Medulla oblongata (tissue), 1 donor: ENCODE measurements around the gene TUBA3E.
A peak's percentile ranks its signal among the peaks of the same experiment; 100 is the strongest.
"Not testable (repeated sequence)": the region's sequence is repeated elsewhere in the genome, so short reads cannot be mapped to it uniquely, and the experiment has no call there.

Source experiments
- DNase-seq: peaks from one replicate; pipeline ENCODE4 v3.0.0-alpha.2; 2015; ENCODE audit errors: extremely low spot score

Gene TUBA3E

DNA sequence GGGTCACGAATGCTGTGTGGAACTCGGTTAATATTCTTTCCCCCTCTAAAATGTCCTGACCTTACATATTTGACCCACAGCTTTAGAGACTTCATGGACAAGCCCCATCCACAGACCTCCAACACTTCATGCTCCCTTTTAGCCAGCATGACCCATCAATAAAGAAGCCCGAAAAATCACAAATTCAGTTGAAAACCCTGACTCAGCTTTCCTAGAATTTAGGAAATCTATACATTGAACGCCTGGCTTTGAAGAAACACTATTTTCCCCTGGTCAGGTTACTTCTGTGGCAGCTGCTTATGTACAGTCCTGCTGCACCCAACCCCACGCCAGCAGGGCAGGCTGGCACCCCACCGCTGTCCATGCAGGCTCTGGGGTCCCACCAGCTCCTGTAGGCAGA is 6.9 kb downstream of the TUBA3E start:
- not testable (repeated sequence) for DNase-seq

DNA sequence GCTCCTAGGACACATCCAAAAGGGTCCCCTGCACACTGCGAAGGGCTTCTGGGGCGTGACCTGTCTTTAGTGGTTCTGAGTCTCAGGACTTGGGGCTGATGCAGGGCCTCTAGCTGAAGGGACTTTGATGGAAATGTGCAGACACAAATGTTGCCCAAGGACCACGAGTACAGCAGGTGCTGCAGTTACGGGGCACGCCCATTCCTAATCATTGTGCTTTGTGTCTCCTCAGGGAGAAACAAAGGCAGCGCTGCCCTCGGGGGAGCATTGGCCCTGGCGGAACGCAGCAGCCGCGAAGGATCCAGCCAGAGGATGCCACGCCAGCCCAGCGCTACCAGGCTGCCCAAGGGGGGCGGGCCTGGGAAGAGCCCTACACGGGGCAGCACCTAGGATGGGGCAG is 8.0 kb downstream of the TUBA3E start:
- no peak for DNase-seq

DNA sequence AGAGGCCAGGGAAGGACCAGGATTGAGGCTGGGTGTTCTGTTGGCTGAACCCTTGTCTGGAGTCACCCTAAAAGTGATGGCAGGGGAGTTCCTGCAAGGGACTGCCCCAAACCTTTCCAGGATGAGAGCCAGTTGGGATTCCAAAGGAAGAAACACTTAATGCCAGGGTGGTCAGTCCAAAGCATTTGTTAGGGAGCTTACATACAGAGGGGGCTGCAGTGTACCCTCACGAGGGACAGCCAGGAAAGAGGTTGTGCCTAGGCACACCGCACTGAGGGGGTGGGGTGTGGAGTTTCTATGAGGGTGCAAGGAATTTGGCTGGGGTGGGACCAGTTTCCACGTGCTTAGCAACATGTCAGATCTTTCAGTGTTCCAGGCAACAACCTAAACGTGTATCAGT is 9.3 kb downstream of the TUBA3E start:
- DNase-seq, result not testable (repeated sequence)

DNA sequence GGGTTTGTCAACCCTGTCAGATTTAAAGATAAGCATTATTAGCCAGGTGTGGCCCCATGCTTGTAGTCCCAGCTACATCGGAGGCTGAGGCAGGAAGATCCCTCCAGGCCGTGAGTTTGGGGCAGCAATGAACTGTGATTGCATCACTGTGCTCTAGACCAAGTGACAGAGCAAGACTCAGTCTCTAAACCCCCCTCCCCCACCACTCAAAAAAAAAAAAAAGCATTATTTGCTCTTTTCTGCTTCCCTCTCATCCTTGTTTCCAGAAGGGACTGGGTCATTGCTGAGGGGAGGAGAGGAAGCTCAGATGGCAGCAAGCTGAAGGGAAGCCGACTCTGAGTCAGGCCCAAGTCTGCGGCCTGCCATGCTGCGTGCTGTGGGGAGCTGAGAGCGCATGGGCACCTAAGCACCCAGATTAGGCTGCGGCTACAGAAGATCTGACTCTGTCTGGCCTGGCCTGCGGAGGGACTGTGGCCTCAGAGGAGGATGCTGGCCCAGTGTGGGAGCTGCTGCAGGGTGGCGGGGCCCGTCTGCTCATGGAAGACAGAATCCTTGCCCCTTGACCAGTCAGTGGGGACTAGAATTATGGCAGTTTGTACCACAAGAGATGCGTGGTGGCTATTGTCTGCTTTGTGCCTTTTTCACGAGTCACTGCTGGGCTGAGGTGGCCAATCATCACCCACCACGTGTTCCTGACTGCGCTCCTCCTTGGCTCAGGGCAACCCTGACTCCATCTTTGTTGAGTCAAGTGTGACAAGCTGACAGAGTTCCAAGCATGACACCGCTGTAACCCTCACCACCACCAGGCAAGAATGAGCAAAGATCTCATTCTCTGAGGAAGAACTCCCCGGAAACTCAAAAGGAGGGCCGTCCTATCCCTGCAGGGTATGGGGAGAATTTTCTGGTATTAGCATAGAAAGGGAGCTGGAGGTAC is 10.1 kb downstream of the TUBA3E start:
- DNase-seq, result not testable (repeated sequence)

DNA sequence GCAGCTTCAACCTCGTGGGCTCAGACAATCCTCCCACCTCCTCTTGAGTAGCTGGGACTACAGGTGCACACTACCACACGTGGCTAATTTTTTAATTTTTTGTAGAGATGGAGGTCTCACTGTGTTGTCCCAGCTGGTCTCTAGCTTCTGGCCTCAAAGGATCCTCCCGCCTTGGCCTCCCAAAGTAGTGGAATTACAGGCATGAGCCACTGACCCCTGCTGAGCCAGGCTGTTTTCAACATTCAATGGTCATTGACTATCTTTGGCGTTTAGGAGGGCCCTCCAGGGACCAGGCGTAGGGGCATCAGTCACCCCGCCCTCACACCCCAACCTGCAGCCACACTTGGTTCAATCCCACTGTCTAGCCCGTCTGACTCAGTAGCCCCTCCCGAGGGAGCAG is 11.0 kb downstream of the TUBA3E start:
- DNase-seq, result no peak

DNA sequence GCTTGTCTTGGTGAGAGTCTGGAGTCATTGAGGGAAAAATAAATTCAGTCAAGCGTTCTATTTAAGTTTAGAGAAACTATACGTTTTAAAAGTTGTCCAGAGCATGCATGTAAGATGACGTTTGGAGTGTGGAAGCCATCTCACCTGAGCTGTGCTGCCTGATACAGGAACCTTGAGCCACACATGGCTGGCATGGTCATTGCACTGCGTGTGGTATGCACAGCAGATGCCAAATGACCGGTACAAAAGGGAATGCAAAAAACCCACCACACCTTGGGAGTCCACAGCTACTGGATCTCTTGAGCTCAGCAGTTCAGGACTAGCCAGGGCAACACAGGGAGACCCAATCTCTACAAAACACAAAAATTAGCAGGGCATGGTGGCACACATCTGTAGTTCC is 11.8 kb downstream of the TUBA3E start:
- no peak for DNase-seq

DNA sequence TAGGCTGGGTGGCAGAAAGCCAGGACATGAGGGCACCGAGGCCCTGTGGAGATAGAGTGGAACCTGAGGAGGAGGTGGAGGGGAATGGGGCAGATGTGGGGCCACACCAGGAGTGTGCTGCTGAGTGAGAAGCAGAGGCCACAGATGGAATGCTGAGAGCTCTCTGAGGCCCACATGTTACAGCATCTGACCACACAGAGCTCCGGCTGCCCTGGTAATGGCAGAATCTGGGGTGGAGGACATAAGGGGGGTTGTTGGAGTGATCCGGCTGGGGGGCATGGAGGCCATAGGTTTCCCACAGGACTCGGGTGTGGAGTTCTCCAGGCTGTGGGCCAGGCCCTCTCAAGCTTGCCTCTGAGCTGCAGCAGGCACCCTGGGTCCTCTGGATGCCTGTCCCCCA is 12.3 kb downstream of the TUBA3E start:
- DNase-seq, result no peak

DNA sequence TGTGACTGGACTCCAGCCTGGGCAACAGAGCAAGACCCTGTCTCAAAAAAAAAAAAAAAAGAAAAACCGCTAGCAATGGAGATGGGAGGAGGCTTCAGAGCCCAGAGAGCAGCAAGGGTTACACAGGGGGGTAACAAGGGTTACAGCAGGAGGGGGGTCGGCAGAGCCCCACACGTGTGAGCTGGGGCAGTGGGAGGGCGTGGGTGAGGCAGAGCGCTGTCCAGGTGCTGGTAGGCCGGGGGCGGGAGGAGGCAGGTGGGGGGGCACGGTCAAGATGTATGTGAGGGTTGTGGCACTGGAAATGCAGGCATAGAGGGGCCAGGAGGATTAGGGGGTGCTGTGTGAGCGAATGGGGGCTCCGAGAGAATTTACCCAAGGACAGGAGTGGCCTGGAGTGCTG is 12.8 kb downstream of the TUBA3E start:
- DNase-seq, result no peak

DNA sequence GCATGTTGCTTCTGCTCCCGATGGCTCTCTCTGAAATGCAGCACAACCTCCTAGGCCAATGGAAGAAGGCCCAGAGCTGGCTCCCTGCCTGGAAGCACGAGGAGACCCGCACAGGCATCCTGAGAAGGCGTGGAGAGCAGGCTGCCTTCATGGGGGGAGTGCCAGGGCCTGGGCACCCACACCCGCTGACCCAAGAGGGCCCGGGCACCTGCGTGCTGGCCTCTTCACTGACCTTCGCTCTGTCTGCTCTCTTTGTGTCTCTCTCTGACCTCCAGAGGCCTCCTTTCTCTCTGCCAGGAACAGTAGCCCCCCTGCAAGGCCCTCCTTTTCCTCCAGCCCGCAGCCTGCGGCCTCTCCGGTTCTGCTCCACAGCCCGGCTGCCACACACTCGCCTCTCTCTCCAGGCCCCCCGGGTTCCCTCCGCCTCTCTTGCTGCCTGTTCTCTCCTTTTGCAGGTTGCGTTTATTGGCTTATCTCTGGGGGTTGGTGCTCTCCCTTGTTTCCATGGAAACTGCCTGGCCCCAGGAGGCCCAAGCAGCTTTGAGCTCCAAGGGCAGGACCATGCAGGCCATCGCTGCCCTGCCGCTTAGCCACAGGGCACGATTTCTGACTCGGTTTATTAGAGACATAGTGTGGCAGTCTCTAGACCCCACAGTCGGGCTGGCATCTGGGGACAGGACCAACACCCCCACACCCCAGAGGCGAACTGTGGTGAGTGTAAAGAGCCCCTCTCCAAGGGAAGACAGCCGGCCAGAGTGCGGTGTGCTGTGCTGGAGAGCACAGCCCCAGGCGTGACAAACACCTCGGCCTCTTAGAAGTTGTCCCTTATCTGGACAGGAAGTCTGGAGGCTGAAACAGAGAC is 14.5 kb downstream of the TUBA3E start:
- DNase-seq, result peak; percentile 74

DNA sequence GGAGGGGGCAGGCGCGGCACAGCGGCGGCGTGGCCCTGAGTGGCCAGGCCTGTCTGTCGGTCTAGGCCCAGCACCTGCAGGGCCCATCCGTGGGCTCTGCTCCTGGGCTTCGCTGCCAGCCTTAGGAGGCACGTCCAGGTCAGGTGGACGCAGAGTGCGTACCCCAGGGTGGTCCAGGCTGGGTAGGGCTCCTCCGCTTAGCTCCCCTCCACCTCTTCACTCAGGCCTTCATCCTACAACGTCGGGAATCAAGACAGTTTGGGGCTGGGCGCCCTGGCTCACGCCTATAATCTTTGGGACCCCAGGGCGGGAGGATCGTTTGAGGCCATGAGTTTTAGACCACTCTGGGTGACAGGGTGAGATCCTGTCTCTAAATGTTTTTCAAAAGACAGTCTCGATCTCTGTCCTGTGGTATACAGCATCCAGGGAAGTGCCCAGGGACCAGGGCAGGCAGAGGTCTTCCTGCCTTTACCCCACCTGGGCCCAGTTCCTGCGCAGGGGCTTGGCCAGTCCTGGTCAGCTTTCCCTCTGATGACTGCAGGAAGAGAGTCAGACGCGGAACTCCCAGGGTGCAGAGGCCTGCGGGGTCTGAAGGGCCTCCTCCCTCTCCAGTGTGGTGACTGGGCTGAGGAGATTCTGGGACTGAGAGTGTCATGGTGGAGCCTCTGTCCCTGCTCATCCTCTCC is 15.3 kb downstream of the TUBA3E start:
- not testable (repeated sequence) for DNase-seq

DNA sequence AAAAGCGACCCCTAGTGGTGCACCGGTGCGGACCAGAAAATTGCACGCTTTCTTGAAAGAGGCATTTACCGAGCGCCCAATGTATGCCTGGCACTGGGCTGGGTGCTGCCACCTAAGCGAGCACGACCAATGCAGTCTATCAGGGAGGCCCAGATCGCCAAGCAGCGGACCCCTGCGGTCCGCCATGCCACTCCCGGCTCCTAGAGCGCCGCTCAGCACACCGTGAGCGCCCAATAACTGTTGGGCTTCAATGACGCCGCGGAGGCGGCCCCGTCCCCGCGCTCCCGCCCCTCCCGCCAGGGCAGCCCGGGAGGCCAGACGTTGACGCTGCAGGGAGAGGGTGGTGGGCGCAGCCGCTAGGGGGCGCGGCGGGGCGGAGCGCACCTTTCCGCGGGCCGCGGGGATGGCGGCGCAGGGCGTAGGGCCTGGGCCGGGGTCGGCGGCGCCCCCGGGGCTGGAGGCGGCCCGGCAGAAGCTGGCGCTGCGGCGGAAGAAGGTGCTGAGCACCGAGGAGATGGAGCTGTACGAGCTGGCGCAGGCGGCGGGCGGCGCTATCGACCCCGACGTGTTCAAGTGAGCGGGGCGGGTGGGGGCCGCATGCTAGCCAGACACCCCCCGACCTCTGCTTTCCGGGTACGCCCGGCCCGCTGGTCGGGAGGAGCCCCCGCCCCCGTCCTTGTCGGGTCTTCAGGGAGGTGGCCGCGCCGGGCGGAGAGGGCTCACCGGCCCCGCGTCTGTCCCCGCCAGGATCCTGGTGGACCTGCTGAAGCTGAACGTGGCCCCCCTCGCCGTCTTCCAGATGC is 16.2 kb downstream of the TUBA3E start, which contains the start of gene MZT2B:
TSS of gene MZT2B (plus strand) at position 383 of the 803 bp plus-strand sequence. CDS start at position 404, 21 bp downstream.
- peak; percentile 89 for DNase-seq

DNA sequence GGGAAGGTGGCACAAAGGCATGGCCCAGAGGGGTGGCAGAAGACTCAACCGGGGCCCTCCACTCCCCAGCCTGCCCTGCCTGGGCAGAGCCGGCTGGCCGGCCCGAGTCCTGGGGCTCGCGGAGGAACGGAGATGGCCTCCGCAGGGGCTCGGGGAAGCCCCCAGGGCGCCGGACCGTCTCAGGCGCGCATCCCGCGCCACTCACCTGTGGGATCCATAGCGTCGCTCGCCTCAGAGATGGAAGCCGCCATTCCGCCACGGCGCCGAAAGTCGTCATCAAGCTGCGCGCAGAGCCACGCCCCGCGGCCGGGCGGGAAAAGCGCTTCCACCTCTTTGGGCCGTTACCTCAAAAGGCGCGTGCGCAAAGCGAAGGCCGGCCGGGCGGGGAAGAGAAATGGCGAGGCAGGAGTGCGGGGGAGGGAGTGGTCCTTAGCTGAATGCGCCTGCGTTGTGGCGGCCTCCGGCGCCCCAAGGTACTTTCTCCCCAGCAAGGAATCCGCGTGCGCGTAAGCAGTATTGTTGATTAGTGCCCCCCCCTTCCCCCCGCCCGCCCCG is 16.8 kb downstream of the TUBA3E start, which contains the start of gene SMPD4:
TSS of gene SMPD4 (minus strand) at position 278 of the 555 bp plus-strand sequence. CDS start 5,010 bp downstream, outside the sequence.
- DNase-seq, result peak; percentile 97

DNA sequence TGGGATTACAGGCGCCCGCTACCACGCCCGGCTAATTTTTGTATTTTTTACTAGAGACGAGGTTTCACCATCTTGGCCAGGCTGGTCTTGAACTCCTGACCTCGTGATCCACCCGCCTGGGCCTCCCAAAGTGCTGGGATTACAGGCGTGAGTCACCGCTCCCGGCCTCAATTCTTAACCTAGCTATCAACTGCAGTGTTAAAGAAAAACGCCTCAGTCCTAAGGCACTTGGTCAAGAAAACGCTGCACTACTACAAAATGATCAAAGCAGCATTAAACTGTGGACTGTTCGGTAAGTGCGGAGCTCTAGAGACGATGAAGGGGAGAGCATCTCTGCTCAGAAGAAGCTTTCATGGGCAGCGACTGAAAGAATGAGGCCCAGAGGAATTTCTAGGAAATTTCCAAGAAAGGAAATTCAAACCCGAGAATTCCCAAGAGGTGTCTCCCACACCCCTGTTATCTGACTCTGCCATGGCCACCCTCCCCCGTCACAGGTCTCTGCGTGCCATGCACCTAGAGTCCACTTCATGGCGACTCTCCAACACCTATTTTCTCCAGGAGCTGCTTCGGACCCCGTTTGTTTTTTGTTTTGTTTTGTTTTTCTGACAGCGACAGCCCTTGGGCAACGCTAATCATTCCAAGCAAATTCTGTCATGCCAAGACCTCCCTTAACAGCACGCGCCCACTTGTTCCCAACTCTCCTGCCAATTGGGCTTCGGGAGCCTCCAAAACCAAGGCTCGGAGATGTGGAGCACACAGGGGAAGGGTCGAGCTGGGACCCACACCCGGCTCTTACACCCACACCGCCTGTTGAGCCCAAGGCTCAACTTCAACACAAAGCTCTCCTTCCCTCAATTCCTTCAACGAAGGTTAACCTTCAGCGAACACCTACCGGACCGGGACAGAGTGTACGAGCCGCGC is 17.6 kb downstream of the TUBA3E start:
- DNase-seq, result not testable (repeated sequence)

DNA sequence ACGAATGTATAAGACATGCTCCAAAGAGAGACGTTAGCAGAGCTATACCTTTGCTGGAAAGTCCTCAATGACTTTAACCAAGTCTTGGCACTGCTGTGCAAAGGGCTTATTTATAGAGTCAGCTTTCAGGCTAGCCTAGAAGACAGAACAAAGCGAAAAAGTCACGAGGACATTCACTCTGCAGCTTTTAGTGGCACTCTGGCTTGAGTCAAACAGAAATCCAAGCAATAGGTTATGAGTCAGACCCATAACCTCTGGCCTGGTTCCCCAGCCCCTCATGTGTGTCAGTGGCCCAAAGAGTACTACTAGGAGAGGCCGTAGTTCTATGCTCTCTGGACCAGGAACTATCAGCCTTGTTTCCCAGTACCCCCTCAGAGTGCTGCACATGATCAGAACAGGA is 23.4 kb downstream of the TUBA3E start:
- not testable (repeated sequence) for DNase-seq

DNA sequence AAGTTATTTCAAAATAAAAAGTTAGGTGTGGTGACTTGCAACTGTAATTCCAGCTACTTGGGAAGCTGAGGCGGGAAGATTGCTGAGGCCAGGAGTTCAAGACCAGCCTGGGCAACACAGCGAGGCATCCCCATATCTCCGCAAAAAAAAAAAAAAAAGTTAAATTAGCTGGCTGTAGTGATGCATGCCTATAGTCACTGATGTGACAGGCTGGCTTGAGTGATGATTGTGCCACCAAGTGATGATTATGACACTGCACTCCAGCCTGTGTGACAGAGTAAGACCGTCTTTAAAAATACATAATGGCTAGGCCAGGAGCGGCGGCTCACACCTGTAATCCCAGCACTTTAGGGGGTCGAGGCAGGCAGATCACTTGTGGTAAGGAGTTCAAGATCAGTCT is 28.3 kb downstream of the TUBA3E start:
- no peak for DNase-seq

DNA sequence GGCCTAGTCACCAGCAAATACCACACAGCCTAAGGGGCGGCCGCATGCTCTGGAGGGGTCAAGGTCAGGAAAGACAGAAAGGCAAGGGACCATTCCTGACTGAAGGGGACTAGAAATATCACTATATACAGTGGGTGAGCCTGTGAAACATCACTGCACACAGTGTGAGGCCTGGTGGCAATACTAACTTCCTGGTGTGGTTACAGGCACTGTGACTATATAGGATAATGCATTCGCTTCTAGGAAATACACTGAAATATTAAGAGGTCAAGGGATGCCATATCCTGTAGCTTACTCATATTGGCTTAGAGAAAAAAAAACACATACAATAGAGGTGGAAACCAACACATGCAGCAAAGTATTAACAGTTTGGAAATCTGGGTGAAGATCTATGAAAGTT is 29.1 kb downstream of the TUBA3E start:
- DNase-seq, result not testable (repeated sequence)

DNA sequence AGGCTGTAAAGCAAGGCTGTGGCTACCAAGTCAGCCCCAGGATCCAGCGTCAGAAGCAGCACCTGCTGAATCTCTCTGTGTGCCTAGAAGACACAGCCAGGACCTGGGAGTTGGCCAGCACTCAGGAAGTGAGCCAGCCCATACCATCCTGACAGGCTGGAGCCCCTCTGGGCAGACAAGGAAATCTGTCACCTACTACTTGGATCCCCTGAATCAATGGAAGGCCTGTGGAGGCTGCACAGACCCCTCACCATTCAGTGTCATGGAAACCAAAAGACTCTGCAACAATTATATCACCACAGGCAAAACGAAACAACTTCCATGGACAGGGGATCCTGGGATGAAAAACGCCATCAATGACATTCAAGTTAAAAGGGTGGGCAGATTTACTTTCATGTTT is 31.6 kb downstream of the TUBA3E start:
- DNase-seq, result not testable (repeated sequence)

DNA sequence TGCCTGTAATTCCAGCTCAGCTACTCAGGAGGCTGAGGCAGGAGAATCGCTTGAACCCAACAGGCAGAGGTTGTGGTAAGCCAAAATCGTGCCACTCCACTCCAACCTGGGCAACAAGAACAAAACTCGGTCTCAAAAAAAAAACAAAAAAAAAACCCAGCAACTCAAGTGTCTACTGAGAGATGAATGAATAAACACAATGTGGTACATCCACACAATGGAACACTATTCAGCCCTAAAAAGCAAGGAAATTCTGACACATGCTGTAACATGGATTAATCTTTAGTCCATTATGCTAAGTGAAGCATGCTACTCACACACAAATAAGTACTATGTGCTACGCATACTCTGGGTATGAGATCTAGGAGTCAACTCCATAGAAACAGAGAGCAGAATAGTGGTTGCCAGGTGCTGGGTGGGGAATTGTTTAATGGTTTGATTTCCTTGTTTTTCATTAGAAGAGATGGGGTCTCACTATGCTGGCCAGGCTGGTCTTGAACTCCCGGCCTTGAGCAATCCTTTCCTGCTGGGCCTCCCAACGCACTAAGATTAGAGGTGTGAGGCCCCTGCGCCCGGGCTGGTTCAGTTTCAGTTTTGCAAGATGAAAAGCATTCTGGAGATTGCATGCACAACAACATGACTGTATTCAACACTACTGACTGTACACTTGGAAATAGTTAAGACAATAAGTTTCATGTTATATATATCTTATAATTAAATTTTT is 32.8 kb downstream of the TUBA3E start:
- no peak for DNase-seq

DNA sequence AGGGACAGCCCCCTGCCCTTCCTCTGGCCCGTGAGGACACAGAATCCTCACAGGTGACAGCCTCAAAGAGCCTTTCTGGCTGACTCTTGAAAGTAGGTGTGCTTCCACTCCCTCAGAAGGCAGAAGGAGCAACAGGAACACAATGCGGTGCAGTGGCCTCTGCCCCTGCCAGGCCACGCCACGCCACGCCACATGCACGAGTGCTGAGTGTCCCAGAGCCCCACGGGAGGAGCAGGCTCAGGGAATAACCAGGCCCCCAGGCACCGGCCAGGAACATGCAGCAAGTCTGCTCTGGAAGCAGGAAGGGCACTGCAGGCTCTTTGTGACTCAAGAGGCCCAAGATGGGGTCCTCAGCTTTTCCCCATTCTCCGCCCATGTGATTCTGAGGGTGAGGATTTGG is 35.3 kb downstream of the TUBA3E start:
- DNase-seq, result no peak
